Body of pancreas (tissue), 4 donors: ENCODE results near the gene C1QTNF1. TPM values are rescaled to one million over a fixed set of nuclear protein-coding genes. Genes with fewer than 3 reads are reported as not detected.

ENCODE experiments used
- ATAC-seq: fragments of 150-250 bp; one replicate; pipeline ENCODE4 v1.9.1; 2016
- DNase-seq, 4 donors: peaks; one replicate each; pipeline ENCODE4 v3.0.0-alpha.2; 2019
- H3K27ac ChIP-seq, 4 donors: fragments of 200-600 bp; sonication (generic); 1 replicate in 3 of 4; 2 replicates in 1 of 4; pipeline versions ENCODE4 v1.5.1 to v1.6.1; 2016 to 2019; ENCODE audit warnings: mild to moderate bottlenecking in 1 of 4, mixed read lengths in 1 of 4, moderate library complexity in 1 of 4
- H3K27me3 ChIP-seq, 2 donors: fragments of 200-600 bp; sonication (generic); one replicate each; pipeline ENCODE4 v1.6.0; 2016; ENCODE audit warnings: mild to moderate bottlenecking in 1 of 2
- H3K36me3 ChIP-seq, 2 donors: fragments of 200-600 bp; sonication (generic); replicated peaks in 1 of 2; 2 replicates each; pipeline ENCODE4 v1.5.1; 2016; ENCODE audit warnings: low read depth in 2 of 2; ENCODE audit not compliant: insufficient read depth in 1 of 2
- H3K4me1 ChIP-seq: fragments of 200-600 bp; sonication (generic); one replicate; pipeline ENCODE4 v1.6.0; 2016
- H3K4me3 ChIP-seq, 2 donors: fragments of 200-600 bp; sonication (generic); 1 replicate in 1 of 2; 2 replicates in 1 of 2; pipeline ENCODE4 v1.5.1; 2016 to 2019
- H3K9me3 ChIP-seq, 3 donors: fragments of 200-600 bp; sonication (generic); 1 replicate in 2 of 3; 2 replicates in 1 of 3; pipeline ENCODE4 v1.5.1; 2016
- POLR2A ChIP-seq, 3 donors: fragments of 450-650 bp; IDR thresholded peaks; one replicate each; pipeline ENCODE4 v1.6.1; 2016; ENCODE audit warnings: antibody characterized with exemption in 3 of 3, mild to moderate bottlenecking in 2 of 3
- WGBS, 2 donors: methylation state at CpG; one replicate each; pipeline ENCODE4 v1.1.5; 2017; 5-methylcytosine and 5-hydroxymethylcytosine counted together
- intact Hi-C: fragments of 100-400 bp; cut with DNase I; formaldehyde crosslinking; loops from one replicate; pipeline ENCODE4 v1.15.1; 2023
- total RNA-seq, 2 donors: library from RNA; depleted of rRNA; stranded (reverse); fragments of >200 nt; gene quantifications; one replicate each; pipeline ENCODE4 v1.1.0, GENCODE V29; 2016
- TF ChIP-seq, protein P1 (sequence below), 7 experiments: fragments of 450-650 bp in 4 of 7; fragments of 200-600 bp in 3 of 7; sonication (generic) in 3 of 7; IDR thresholded peaks; one replicate each; pipeline ENCODE4 v1.5.1; 2016 to 2019; ENCODE audit warnings: antibody characterized with exemption in 7 of 7

C1QTNF1 gene
- total RNA-seq, 2 donors from 2014 or later, result 8.3 to 50.1 TPM

GRCh38 chr17:79071161-79071740, 47.3 kb downstream of the C1QTNF1 start:
- no peak for TF ChIP-seq POLR2A (IDR thresholded peaks at IDR 0.05)
- TF ChIP-seq, protein P1, sequence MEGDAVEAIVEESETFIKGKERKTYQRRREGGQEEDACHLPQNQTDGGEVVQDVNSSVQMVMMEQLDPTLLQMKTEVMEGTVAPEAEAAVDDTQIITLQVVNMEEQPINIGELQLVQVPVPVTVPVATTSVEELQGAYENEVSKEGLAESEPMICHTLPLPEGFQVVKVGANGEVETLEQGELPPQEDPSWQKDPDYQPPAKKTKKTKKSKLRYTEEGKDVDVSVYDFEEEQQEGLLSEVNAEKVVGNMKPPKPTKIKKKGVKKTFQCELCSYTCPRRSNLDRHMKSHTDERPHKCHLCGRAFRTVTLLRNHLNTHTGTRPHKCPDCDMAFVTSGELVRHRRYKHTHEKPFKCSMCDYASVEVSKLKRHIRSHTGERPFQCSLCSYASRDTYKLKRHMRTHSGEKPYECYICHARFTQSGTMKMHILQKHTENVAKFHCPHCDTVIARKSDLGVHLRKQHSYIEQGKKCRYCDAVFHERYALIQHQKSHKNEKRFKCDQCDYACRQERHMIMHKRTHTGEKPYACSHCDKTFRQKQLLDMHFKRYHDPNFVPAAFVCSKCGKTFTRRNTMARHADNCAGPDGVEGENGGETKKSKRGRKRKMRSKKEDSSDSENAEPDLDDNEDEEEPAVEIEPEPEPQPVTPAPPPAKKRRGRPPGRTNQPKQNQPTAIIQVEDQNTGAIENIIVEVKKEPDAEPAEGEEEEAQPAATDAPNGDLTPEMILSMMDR (IDR thresholded peaks at IDR 0.05), result no peak
- ATAC-seq, result no peak
- no peak for DNase-seq
- 65 to 78% methylated on average over 6 of the region's 6 CpGs for WGBS, 2 donors
- Histone ChIP-seq H3K9me3 (no peaks in the 10 kb centered on the region), H3K27ac (no peak overlapping the region), H3K27me3 (no peaks in the 10 kb centered on the region), H3K36me3 (no peaks in the 10 kb centered on the region), H3K4me1 (peaks cover 16% of the 10 kb centered on the region), H3K4me3 (no peak overlapping the region)
- intact Hi-C loops, result no loop called here

- ATAC-seq, result no peak
- intact Hi-C loops, result no loop called here
- 74 to 82% methylated on average over 6 to 10 of the region's 10 CpGs for WGBS, 2 donors
- no peak for DNase-seq
- Histone ChIP-seq H3K36me3 (no peaks in the 10 kb centered on the region), H3K4me3 (no peak overlapping the region), H3K9me3 (no peaks in the 10 kb centered on the region), H3K27ac (no peak overlapping the region), H3K4me1 (peaks cover 17% of the 10 kb centered on the region), H3K27me3 (no peaks in the 10 kb centered on the region)
- no peak for TF ChIP-seq POLR2A (IDR thresholded peaks at IDR 0.05)
- TF ChIP-seq, protein P1 (IDR thresholded peaks at IDR 0.05), result no peak
These were observed 48.6 kb downstream of the C1QTNF1 start for GRCh38 chr17:79072544-79072943.

GRCh38 chr17:79073016-79073705, 49.2 kb downstream of the C1QTNF1 start:
- TF ChIP-seq, protein P1 (IDR thresholded peaks at IDR 0.05), result no peak
- no peak for TF ChIP-seq POLR2A (IDR thresholded peaks at IDR 0.05)
- Histone ChIP-seq H3K27me3 (no peaks in the 10 kb centered on the region), H3K4me1 (peaks cover 17% of the 10 kb centered on the region), H3K27ac (no peak overlapping the region), H3K9me3 (no peaks in the 10 kb centered on the region), H3K36me3 (no peaks in the 10 kb centered on the region), H3K4me3 (no peak overlapping the region)
- intact Hi-C loops, result no loop called here
- ATAC-seq (no peak), DNase-seq (no peak)
- WGBS, 2 donors, result 80 to 85% methylated on average over 3 to 8 of the region's 8 CpGs

DNA sequence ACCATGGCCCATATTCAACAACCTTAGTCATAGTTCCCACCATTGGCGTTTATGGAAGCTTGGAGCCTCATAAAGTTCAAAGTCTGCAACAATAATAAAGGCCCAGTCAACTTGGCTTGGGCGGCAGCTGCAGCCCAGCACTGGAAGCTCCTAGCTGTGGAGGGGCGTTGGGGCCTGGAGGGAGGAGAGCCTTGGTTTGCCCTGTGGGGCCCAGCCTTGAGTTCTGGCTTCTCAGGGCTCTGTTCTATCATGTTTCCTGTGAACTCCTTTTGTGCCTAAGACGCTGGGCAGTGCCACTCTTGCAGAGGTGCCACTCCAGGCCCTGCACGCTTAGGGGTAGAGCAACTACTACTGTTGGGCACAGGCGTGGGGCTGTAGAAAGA, 49.7 kb downstream of the C1QTNF1 start:
- 79 to 96% methylated on average over 3 to 6 of the region's 6 CpGs for WGBS, 2 donors
- no peak for ATAC-seq
- Histone ChIP-seq H3K36me3 (no peaks in the 10 kb centered on the region), H3K27ac (no peak overlapping the region), H3K27me3 (no peaks in the 10 kb centered on the region), H3K9me3 (no peaks in the 10 kb centered on the region), H3K4me1 (peaks cover 17% of the 10 kb centered on the region), H3K4me3 (no peak overlapping the region)
- intact Hi-C loops, result no loop called here
- no peak for TF ChIP-seq POLR2A (IDR thresholded peaks at IDR 0.05)
- TF ChIP-seq, protein P1 (IDR thresholded peaks at IDR 0.05), result no peak
- DNase-seq, result no peak
